NCI-H2171 treated with DMSO at 0.1 percent for 48 hours (cell line): ENCODE data around the gene EPHA2.
"Not testable (repeated sequence)": the region's sequence is repeated elsewhere in the genome, so short reads cannot be mapped to it uniquely, and the experiment has no call there.

ENCODE experiments used
- DNase-seq: peaks from one replicate; lab custom pipeline; 2025; lab: John Stamatoyannopoulos, UW

EPHA2 gene

DNA sequence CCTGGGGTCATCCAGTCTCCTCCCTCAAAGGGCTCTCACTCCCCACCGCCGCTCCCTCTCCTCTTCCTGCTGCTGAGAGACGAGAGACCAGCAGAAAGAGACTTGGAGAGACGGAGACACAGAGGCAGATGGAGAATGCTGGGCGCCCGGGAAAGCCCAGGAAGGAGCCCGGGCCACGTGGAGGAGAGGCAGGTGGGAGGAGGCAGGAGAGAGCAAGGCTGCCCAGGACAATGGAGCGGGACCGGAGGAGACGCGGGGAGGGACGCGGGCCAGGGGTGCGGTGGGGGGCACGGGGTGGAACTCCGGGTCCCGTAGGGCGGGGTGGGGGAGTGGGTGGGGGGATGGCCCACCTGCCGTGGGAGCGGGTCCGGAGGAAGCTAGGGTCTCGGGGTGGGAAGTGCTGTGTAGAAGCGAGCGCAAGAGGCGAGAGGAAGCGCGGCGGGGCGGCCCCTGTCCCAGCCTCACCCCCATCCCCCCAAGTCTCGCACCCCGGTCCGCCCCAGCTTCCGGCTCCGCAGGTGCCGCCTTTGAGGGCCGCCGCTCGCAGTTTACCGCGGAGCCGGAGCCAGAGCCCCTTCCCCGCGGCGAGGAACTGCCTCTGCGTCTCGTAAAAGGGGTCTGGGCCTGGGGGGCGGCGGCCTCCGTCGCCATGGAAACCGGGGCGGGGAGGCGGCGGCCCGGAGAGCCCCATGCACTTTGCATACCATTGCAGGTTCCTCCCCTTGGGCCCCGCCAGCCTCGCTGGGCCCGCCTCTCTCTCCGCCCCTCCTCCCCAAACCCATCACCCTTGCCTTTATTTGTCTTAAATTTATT, 11.7 kb upstream of the EPHA2 start:
- peak; percentile 56 for DNase-seq

DNA sequence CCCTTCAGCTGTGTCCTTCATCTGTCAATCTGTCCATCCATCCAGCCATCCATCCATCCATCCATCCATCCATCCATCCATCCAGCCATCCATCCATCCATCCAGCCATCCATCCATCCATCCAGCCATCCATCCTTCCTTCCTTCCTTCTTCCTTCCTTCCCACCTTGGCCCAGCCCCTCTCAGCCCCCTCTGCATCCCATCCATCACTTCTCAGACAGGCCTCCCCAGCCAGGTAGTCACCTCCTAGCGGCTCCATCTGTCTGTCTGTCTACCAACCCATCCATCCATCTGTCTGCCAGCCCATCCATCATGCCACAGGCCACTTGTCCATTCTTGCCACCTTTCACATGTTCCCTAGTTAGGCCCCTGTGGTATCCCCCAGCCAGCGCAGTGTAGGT, 10.2 kb upstream of the EPHA2 start:
- DNase-seq: no peak

DNA sequence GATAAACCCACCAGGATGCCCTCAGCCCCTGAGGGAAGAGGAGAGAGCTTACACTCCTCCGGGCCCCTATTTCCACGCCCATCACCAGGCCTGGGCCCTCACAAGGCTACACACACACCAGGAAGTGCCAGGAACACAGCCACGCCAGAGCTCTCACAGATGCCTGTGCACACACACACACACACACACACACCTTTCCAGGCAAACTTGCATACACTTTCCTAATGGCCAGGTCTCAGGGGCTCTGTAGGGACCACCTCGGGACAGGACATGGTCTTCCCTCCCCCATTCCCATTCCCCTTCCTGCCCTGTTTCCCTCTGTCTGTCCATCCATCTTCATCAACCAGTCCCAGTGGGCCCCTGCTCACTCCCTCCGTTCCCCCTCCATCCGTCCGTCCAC, 9.7 kb upstream of the EPHA2 start:
- no peak for DNase-seq

DNA sequence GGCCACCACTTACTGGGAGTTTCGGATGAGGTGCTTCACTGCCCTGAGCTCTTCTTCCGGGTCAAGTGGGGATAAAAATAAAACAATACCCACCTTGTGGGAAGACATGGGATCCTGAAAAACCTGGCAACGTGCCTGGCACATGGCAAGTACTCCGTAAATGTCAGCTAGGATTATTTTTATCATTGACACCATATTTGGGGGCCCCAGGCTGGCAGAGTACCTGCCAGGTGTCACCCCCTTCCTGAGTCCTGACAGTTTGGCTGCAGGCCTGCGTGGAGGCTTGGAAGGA, 9.2 kb upstream of the EPHA2 start:
- DNase-seq: peak; percentile 28

DNA sequence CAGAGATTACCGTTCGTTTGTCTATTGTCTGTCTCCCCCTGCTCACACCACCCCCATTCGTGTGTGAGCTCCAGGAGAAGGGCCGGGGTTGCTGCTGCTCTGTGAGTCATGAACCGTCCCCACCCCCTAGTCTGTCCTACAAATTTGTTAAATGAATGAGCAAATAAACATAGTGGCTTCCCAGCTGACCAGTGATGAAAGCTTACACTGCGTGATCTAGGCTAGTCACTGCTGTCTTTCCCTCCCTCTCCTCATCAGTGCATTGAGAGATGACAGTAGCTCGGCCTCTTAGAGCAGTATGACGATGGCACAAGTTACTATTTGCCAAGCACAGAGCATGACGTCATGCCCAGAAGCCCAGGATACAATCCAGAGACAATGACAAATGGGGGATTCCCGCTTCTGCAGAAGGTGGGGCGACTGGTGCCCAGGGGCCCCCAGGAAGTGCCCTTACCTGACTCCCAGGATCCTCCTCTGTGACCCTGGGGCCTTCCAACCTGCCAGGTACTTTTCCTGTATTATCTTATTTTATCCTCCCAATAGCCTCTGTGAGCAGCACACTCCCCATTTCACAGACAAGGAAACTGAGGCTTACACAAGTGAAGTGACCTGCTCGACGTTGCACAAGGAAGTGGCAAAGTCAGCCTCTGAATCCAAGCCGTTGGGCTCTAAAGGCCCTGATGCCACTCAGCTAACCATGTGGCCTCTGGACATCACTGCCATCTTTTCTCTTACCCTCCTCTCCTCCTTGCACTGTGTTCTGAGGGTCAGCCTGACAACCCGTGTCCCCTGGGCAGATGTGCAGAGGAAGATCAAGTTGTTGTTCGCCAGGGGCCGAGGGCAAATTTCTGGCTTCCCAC, 8.6 kb upstream of the EPHA2 start:
- peak; percentile 36 for DNase-seq

DNA sequence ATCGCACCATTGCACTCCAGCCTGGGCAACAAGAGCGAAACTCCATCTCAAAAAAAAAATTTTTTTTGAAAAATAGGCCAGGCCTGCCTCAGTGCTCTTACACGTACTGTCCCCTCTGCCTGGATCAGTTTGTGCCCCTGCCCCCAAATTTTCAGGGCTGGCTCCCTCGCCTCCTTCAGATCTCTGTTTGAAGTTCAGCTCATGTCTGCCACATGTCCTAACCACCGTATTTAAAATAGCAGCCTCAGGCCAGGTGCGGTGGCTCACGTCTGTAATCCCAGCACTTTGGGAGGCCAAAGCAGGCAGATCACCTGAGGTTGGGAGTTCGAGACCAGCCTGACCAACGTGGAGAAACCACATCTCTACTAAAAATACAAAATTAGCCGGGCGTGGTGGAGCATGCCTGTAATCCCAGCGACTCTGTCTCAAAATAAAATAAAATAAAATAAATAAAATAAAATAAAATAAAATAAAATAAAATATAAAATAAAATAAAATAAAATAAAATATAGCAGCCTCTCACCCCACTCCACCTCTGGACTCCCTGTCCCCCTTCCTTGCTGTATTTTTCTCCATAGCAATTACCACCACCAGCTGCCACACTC, 7.8 kb upstream of the EPHA2 start:
- DNase-seq: not testable (repeated sequence)

GRCh38 chr1:16162163-16162822, 6.4 kb upstream of the EPHA2 start:
- DNase-seq: no peak

DNA sequence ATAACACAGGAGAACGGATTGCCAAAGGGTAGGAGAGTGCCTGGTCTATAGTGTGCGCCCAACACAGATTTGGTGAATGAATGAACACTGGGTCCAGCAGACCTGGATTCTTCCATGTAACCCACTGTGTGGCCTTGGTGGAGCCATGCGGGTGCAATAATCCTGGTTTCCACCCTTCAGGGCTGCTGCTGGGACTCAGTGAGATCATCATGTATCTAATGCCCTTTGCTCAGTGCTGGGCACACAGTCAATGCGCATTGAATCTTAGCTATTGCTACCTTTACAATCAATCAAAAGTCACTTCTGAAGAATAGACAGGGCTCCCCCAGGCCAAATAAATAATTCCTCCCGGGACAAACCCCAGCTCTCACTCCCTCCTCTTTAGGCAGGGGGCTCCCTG, 5.8 kb upstream of the EPHA2 start:
- DNase-seq: no peak

DNA sequence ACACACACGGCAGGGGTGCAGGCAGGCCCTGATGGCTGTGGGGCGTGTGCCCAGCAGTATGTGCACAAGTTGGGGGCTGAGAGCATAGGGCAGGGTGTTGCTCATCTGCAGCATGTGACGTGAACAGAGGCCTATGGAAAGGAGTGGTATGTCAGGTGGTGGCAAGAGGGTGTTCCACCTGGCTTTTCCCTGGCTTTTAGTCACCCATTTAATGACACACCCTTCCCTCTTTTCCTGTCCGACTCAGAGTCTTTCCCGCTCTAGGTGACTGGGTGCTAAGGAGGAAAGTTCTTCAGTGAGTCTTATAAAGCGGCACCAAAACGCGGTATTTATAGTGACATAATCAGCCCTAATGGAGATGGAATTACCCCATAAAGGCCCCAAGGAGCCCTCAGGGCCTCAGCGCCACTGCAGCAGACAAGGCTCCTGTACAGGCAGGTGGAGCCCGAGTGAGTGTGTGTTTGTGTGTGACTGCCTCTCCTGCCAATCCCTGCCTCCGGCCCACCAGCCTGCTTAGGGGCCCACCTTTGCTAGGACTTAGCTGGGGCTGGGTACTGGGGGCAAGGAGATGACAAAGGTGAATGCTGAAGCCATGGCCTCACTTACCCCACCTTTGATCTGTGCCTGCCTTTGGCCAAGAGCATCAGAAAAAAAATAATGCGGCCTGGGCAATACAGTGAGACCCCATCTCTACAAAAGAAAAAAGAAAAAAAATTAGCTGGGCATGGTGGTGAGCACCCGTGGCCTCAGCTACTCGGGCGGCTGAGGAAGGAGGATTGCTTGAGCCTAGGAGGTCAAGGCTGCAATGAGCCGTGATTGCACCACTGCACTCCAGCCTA, 3.3 kb upstream of the EPHA2 start:
- DNase-seq: no peak

- DNase-seq: no peak
Observed at GRCh38 chr1:16158025-16158424, 2.2 kb upstream of the EPHA2 start.

DNA sequence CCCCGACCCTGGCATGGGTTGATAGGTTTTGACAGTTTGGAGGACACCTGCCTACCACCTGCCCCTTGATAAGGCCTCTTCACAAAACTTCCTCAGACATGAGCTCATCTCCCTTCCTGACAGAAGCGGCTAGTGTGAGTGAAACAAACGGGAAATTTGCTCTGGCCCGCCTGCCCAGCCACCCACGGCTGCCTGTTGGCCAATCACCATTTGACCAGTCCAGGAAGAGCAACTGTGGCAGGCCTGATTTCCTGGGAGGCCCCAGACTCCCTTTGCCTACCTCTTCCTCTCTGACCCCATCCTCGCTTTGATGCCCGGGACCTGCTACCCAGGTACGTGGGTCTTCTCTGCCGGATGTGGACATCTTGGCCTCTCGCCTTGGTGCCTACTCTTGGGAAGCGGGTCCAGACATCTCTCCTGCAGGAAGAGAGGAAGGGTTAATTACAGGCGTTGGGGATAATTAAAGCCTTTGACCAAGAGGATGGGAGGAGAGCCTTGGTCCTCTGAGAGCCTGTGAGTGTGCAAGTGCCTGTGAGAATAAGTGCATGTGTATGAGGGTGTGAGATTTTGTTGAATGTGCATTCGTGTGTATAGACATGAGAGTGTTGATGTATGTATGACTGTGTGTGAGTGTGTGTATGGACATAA, 1.1 kb upstream of the EPHA2 start:
- no peak for DNase-seq

GRCh38 chr1:16153999-16154673, 1.7 kb downstream of the EPHA2 start:
- no peak for DNase-seq

DNA sequence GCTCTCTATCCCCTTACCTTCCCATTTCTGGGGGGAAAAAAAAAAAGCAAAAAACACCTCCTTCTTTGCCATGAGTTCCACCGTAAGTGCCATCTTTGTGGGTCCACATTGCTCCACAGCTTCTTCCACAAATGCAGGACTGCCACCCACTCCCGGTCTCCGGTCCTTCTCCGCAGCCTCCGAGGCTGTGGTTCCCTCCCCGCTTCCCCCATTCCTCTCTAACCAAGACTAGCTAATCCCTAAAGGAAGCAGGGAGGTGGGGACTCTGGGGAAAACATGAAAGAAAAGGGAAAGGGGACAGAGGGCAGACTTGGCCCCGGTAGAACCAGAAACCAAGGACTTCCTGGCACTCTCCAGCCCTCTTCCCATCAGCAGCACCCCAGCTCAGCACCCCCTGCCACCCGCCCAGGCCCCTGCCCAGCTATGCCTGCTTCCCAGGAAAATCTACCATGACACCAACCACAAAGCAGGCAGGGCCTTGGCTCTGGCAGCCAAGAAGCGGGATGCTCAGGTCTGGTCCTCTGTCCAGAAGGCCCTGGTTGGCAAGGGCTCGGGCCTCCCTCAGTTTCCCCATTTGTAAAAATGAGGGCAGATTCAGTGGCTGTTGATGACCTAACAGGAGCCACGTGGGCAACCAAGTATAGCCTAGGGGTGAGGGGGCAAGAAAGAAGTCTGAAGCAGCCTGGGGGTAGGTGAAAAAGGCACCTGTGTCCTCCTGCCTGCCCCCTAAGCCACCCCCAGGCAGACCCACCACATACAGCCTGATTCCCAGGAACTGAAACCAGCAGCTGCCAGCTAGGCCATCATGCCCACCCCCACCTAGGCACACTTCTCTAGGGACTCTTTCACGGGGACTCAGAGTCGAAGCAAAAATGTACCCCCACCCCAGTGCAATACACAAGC, 2.5 kb downstream of the EPHA2 start:
- no peak for DNase-seq

- DNase-seq: no peak
Observed at GRCh38 chr1:16152481-16153087, 3.3 kb downstream of the EPHA2 start.

DNA sequence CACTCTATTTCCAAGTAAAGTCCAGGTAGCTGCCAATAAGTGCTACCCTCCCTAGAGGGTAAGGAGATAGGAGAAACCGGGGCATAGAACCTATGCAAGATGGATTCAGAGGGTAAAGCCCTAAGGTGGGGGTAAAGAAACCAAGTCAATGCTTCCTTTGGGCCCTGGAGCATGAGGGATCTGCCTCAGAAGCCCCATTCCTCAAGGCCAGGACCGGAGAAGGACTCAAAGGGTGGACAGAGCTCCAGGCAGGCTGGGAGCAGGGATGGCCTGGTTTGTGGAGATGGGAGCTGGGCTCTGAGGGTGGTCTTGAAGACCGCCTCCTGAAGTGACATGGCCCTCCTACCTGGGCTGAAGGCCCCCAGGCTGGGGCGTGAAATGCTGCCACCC, 3.9 kb downstream of the EPHA2 start:
- no peak for DNase-seq

GRCh38 chr1:16151196-16151994, 4.5 kb downstream of the EPHA2 start:
- DNase-seq: peak; percentile 72

DNA sequence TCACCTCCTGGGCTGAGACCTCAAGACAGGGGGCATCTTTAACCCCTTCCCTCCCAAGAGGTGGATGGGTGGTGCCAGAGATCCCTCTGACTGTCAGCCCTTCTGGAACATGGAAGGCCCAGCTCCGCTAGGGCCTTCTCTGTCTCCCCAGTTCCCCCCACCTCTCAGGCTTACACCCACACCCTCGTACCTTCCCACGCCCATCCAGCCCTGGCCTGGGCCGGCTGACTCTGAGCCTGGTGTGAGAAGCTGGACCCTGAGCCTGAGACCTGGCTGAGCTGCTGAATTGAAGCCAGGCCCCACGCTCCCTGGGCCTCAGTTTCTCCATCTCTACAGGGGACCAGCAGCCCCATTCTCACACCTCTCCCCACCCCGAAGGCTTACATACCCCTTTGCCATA, 5.4 kb downstream of the EPHA2 start:
- no peak for DNase-seq
